Measurements from ENCODE around the gene KIF24.
A peak's percentile ranks its signal among the peaks of the same experiment; 100 is the strongest.
"Not testable (repeated sequence)": the region's sequence is repeated elsewhere in the genome, so short reads cannot be mapped to it uniquely, and the experiment has no call there.

The KIF24 gene

GRCh38 chr9:34328987-34329832, at the start of gene KIF24, which contains the start of gene NUDT2:
TSS of gene KIF24 (minus strand) at chr9:34329268. CDS start at chr9:34311346, 17,922 bp downstream.
TSS of gene NUDT2 (plus strand) at chr9:34329569. CDS start at chr9:34339040, 9,471 bp downstream.
- DNase-seq = peak; percentile 84

DNA sequence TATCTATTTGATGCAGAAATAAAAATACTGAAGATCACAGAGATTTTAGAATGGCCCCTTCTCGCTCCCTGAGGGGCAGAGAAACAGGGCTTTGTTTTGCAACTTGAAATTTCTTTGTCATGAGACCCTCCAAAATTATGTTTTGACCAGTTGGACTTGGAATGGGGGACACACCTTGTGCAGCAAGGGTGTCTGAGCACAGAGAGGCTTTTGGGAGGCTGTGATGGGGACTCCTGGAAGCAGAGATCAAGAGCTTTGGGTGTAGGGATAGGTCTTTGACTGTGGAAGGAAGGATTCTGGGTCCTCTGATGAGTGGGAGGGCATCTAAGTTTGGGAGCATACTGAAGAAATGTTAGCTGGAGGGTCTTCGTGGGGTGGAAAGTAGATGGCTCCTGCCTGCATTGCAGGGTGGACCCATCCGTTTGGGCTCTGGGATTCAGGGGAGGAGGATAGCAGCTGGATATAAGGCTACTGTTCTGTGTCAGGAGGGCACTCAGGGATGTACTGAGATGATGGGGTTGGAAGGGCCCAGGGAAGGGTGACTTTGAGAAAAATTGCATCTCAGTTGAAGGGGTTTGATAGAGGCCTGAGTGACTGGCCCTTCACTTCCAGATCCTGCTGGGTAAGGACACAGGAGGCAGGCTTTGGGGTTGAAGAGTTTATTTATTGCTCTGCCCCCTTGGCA, 49.5 kb upstream of the KIF24 start:
- DNase-seq = no peak

DNA sequence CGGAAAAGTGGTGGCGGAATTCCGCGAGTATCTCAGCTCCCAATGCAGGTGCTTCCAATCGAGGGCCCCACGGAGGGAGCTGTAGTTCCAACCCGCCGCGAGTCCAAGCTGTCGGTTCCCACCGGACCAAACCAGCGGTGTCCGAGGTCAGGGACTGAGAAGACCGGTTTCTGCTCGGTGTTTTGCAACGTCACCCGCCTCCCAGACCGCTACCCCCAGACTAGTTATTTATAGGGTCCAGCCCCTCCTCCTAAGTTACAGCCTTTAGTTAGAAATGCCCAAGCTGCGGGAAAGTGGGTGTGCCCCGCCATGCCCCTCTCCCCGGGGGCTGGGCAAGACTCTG, 48.3 kb upstream of the KIF24 start:
- DNase-seq = no peak

DNA sequence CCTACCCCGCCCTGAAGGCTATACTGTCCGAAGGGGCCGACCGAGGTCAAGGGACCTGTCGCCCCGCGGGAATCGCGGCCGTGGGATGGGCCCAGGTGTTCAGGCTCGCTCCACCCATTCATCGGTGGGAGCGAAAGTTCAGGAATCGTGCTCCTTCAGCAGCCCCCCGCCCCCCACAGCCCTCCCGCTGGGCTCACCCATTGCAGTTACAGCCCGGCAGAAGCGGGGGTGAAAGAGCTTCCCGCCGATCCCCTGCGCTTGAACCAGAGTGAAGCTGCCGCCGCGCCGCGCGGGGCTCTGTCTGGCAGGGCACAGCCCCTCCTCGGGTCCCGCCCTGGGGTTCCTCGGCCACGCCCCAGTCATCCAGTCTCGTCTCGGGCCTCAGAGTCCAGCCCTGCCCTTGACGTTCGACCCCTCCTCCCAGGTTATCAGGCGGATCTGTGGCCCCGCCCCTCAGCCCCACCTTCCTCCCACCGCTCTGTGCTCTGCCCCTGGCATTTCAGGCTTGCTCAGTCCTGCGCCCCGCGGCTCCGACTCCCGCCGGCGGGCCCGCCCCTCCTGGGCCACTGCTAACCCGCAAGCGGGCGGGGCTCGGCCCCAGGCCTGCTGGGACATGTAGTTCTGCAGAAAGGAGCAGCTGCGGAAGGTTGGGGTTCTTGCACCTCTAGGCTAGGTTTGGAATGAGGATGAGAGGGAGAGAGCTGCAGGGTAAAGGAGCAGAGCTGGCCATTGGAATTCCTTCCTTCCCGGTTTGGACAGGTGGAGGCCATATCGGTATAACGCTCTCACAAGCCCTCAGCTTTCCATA, 47.7 kb upstream of the KIF24 start, which contains the start of gene MYORG:
TSS of gene MYORG (minus strand) at position 303 of the 808 bp plus-strand sequence. CDS start 3,955 bp downstream, outside the sequence.
- peak; percentile 46 for DNase-seq

GRCh38 chr9:34375901-34376595, 47.0 kb upstream of the KIF24 start:
- peak; percentile 1 for DNase-seq

DNA sequence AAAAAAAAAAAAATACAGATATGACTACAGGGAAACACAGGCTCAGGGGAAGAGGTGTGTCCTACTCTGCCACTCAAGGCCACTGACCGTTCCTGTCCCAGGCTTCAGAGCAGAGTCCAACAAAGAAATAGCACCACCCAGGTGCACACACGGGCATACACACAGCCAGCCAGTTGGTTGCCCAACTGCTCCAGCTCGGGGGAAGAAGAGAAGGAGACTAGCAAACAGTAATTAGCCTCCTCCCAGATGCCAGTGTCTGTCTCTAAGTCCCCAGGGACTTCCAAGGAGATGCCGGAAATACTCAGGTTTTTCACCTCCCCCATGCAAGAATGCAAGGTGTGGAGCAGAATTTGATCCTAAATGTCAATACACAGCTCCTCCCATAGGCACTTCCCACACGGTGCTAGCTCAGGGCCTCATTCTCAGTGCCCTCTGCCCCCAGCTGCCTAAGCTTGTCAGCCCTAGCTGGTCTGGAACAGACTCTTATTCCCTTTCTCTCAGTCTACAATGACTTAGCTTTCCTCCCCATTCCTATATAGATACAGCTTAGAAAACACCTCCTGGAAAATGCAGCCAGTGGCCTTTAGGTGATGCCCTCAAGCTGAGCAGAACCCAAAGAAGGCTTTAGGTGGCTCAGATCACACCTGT, 46.0 kb upstream of the KIF24 start:
- DNase-seq = no peak

GRCh38 chr9:34374339-34374738, 45.3 kb upstream of the KIF24 start:
- no peak for DNase-seq

DNA sequence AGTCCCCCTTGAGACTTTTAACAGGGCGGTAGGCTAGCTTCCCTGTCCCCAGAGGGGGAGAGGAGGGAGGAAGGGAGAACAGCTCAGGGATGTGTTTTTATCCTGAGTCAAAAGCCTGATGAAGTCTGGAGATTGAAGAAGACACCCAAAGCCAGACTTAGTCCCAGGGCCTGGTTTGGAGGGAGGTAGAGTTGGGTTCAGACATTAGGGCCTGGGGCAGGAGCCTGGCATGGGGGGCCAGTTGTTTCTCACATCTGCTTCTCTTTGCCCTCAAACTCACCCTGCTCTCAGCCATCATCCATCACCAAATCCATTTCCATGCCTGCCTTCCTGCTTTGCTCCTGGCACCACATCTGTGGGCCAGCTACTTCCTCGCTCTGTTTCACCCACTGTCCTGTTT, 44.7 kb upstream of the KIF24 start:
- no peak for DNase-seq

GRCh38 chr9:34372467-34373011, 43.5 kb upstream of the KIF24 start:
- DNase-seq = no peak

- no peak for DNase-seq
Measured at GRCh38 chr9:34371886-34372466, 42.9 kb upstream of the KIF24 start.

DNA sequence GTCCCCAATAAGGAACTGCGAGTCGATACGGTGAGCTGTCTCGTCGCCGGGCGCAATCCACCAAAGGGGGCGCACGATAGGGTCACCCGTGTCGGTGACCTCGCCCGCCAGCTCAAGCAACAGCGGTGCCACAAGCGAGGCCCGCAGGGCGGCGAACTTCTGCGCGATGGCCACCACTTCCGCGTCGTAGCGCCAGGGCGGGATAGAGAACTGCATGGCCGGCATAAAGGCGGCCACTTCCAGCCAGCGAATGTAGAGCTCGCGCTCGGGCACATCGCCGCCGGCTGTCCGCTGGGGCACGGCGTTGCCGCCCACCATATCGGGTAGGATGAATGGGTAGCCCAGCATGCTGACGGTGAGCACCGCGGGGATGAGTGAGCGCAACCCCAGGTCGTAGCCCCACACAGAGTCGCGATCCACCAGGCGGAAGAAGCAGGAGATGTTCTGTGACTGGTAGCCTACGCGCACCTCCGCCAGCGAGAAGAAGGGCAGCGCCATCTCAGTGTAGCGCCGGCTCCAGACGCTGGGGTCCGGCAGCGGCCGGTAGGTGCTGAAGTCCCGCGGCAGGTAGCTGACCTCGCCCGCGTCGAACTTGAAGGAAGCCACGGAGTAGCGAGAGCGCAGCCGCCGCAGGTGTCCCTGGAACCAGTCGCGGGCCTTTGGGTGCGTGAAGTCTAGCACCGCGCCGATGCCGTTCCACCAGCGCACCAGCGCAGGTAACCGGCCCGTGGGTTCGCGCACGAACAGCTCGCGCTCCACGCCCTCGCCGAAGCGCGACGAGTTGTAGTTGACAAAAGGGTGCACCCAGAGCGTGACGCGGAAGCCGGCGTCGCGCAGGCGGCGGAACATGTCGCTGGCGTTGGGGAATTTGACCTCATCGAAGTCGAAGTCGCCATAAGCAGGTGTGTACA, 42.2 kb upstream of the KIF24 start:
- DNase-seq = no peak

DNA sequence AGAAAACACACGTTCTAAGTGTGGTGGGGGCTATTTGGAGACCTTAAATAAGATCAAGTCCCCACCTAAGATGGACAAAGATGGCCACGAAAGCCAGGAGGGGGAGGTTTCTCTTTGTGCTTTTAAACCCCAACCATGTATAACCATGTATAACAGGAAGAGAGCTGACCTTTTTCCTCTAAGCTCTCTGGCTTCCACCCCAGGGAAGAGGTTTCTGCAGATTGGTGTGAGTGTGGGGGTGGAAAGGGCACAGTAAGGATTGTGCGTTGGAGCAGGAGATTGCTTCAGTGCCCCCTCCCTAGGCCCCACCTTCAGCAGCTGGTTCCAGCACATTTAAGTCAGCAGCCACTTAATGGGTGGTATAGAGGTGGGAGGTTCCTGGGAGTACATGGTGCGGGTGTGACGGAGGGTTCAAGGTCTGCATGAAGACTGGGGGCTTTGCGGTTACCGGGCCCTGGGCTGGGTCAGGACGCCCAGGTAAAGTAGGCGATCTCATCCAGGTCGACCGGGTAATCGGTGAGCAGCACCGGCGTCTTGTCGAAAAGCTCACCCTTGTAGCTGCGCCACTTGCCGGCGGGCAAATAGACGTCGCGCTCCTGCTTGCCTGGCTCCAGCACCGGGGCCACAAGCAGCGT, 41.4 kb upstream of the KIF24 start:
- no peak for DNase-seq

DNA sequence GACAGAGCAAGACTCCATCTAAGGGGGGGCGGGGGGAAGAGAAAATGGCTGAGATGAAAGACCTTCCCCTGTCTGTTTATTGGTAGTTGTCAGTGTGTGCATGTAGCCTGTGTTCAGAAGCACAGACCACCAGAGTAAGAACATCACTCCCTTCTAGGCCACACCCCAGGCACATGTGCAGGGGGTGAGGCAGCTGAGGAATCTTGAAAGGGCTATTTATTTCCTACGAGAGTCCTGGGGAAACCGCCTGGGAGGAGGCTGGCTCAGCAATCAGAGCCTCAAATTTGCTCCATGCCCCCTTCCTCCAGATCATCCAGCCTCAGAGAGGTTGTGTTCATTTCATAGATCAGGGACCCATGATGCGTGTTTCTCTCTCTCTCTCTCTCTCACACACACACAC, 40.6 kb upstream of the KIF24 start:
- DNase-seq = no peak

- not testable (repeated sequence) for DNase-seq
Measured at GRCh38 chr9:34368796-34369195, 39.7 kb upstream of the KIF24 start.

- not testable (repeated sequence) for DNase-seq
Measured at GRCh38 chr9:34367751-34368410, 38.8 kb upstream of the KIF24 start.

- no peak for DNase-seq
Measured at GRCh38 chr9:34366365-34366764, 37.3 kb upstream of the KIF24 start.

DNA sequence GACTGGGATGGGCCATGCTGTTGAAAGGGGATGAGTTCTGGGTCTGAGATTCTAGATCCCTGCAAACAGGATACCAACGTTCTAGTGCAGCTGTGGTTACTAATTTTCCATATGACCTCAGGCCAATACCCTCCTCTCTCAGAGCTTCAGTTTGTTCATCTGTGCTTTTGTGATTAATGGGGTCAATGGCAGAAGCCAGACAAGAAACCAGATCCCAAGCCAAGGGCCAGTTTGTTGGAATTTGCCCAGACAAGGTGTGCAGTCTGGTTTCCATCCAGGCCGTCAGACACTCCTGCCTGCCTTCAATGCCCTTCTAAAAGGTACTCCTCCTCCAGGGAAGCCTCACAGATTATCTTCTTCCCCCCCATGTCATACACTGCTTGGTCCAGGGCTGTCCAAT, 36.2 kb upstream of the KIF24 start:
- DNase-seq = no peak

- DNase-seq = no peak
Measured at GRCh38 chr9:34363619-34364351, 34.7 kb upstream of the KIF24 start.

Data from GOT3 (cell line).